ENCODE data around the gene GNAI3. TPM values are rescaled to one million over a fixed set of nuclear protein-coding genes. Genes with fewer than 3 reads are reported as not detected.
A peak's percentile ranks its signal among the peaks of the same experiment; 100 is the strongest.

The GNAI3 gene
- total and polyA plus RNA-seq, 2 of the 8 experiments (the other 6 are each of a cell fraction or from before 2014, with no cell fraction given): 4.0 to 9.8 TPM

GRCh38 chr1:109626682-109627408 is 78.4 kb downstream of the GNAI3 start:
- Histone ChIP-seq H3K79me1 (ENCODE audit: low read depth, low read length) (peaks cover 10% of the 10 kb centered on the region), H4K20me1 (replicated peaks in 1 of 2; ENCODE audit: control insufficient read depth in 1 of 2, insufficient read depth in 2 of 2, low read length in 2 of 2) (peaks cover 5 to 31% of the 10 kb centered on the region in 2 experiments), H3K18ac (ENCODE audit: extremely low read depth, low read length) (no peak overlapping the region), H3K27me3 (replicated peaks in 1 of 4; ENCODE audit: control insufficient read depth in 3 of 4, extremely low read depth in 1 of 4, insufficient read depth in 3 of 4, low read length in 3 of 4) (no peaks in the 10 kb centered on the region), H3K4ac (replicated peaks; ENCODE audit: insufficient read length, low read depth, low read length) (no peak overlapping the region), H3K27ac (ENCODE audit: low read depth, low read length) (no peak overlapping the region), H3K4me1 (replicated peaks in 1 of 4; ENCODE audit: control insufficient read depth in 3 of 4, insufficient read depth in 4 of 4, low read length in 3 of 4) (peaks cover 0 to 4% (median under 1%) of the 10 kb centered on the region in 4 experiments; a peak in 5 of 7 replicates), H3K56ac (replicated peaks; ENCODE audit: insufficient read length, low read depth, low read length) (no peak overlapping the region), H4K5ac (ENCODE audit: insufficient read length, low read depth, low read length) (no peak overlapping the region), H3K4me3 (ENCODE audit: extremely low read depth in 1 of 4, insufficient read depth in 2 of 4, low read depth in 3 of 4, low read length in 4 of 4) (no peak overlapping the region), H3K79me2 (ENCODE audit: control insufficient read depth in 1 of 2, insufficient read depth in 2 of 2, low read length in 2 of 2) (peaks cover 0 to 28% of the 10 kb centered on the region in 2 experiments; a peak in 2 of 4 replicates), H3K9ac (replicated peaks in 1 of 4; ENCODE audit: extremely low read depth in 1 of 4, low read depth in 3 of 4, low read length in 3 of 4) (no peak overlapping the region), H3K23me2 (ENCODE audit: low read depth, low read length) (no peaks in the 10 kb centered on the region), H4K91ac (replicated peaks; ENCODE audit: insufficient read length, low read length) (no peak overlapping the region), H2AFZ (ENCODE audit: low read length) (no peak overlapping the region), H2BK12ac (ENCODE audit: low read depth, low read length) (no peak overlapping the region), H3K4me2 (ENCODE audit: insufficient read depth in 1 of 2, low read depth in 2 of 2, low read length in 2 of 2) (no peak overlapping the region), H3K36me3 (ENCODE audit: control insufficient read depth in 2 of 4, insufficient read depth in 4 of 4, low read length in 3 of 4) (peaks cover 17 to 27% (median 24%) of the 10 kb centered on the region in 4 experiments), H2BK120ac (replicated peaks; ENCODE audit: low read depth, low read length) (no peak overlapping the region), H2BK5ac (ENCODE audit: low read depth, low read length) (no peak overlapping the region), H2AK5ac (ENCODE audit: low read depth, low read length) (no peak overlapping the region), H3K23ac (ENCODE audit: insufficient read length) (no peak overlapping the region), H2BK15ac (ENCODE audit: low read length) (no peak overlapping the region), H2BK20ac (ENCODE audit: low read length) (no peak overlapping the region), H3K14ac (ENCODE audit: insufficient read length) (no peak overlapping the region), H4K8ac (ENCODE audit: extremely low read depth, insufficient read depth, low read length) (no peak overlapping the region), H3K9me3 (ENCODE audit: insufficient read depth in 2 of 2, low read depth in 1 of 2, low read length in 1 of 2) (no peaks in the 10 kb centered on the region)
- peak in 1 of 2 experiments; percentile 27 for DNase-seq (ENCODE audit: low read depth in 1 of 2, low spot score in 2 of 2)
- ChIA-PET POLR2A (ENCODE audit: partially characterized antibody) (interaction anchor here (0.8 to 3.0 kb wide), 4 partner anchors 10 to 78 kb away, joined by 3 to 16 read pairs (median 4); partner anchors contain the start of gene GNAI3), CTCF (ENCODE audit: partially characterized antibody) (interaction anchor here (0.7 to 10.4 kb wide), 8 partner anchors 10 to 144 kb away, joined by 3 to 73 read pairs (median 7); no protein-coding TSS in a partner anchor)
- WGBS, 2 experiments (ENCODE audit: extremely low coverage in 1 of 2, insufficient coverage in 1 of 2, insufficient read length in 1 of 2, insufficient replicate concordance in 2 of 2, low coverage in 1 of 2, low lambda C conversion rate in 2 of 2, missing lambda C conversion rate in 1 of 2): 94% methylated on average over 16 of the region's 21 CpGs; no CpG with 5 or more reads in 1 of the 2 experiments
- no peak for FAIRE-seq
- TF ChIP-seq BCL11A (IDR thresholded peaks at IDR 0.05; ENCODE audit: low read depth in 2 of 2, low read length in 2 of 2) (no peak), USF2 (IDR thresholded peaks at IDR 0.05; ENCODE audit: low read length) (no peak), SIN3A (conservative IDR thresholded peaks at IDR 0.05 in 1 of 2, IDR thresholded peaks at IDR 0.05 in 1 of 2; ENCODE audit: low read depth in 1 of 2, low read length in 2 of 2) (no peak), E2F6 (IDR thresholded peaks at IDR 0.05) (no peak), ZNF274 (IDR thresholded peaks at IDR 0.05; ENCODE audit: borderline replicate concordance, extremely low read depth, low read length) (no peak), HDAC2 (IDR thresholded peaks at IDR 0.05; ENCODE audit: borderline replicate concordance in 1 of 2, low read depth in 2 of 2, low read length in 2 of 2) (no peak), KDM1A (IDR thresholded peaks at IDR 0.05; ENCODE audit: borderline replicate concordance, low read length) (no peak), FOSL1 (IDR thresholded peaks at IDR 0.05; ENCODE audit: insufficient read depth, low read depth, low read length) (no peak), POLR2AphosphoS5 (IDR thresholded peaks at IDR 0.05; ENCODE audit: low read depth, low read length) (no peak), SP4 (IDR thresholded peaks at IDR 0.05; ENCODE audit: low read length) (no peak)

Measured in H1 (cell line).